HEK293 (cell line): Measurements from ENCODE around the gene ADAMTSL3.

Experiments used
- ELK4 ChIP-seq: IDR thresholded peaks from 2 replicates; pipeline ENCODE4 v1.6.1; 2011; ENCODE audit warnings: mild to moderate bottlenecking, low read depth, low read length, borderline replicate concordance
- GFI1B ChIP-seq: fragments of 450-650 bp; formaldehyde crosslinking; IDR thresholded peaks from 2 replicates; pipeline ENCODE4 v1.5.1; 2016; ENCODE audit warnings: missing biosample characterization, missing genetic modification characterization
- GLI2 ChIP-seq: fragments of 450-650 bp; formaldehyde crosslinking; IDR thresholded peaks from 2 replicates; pipeline ENCODE4; 2017; ENCODE audit warnings: missing biosample characterization, missing genetic modification characterization, low read depth, borderline replicate concordance
- HOXA7 ChIP-seq: sonication (generic); formaldehyde crosslinking; IDR thresholded peaks from 2 replicates; pipeline ENCODE4 v1.8.1; 2022; ENCODE audit warnings: missing genetic modification reagents, borderline replicate concordance
- KLF7 ChIP-seq: fragments of 450-650 bp; formaldehyde crosslinking; IDR thresholded peaks from 2 replicates; pipeline ENCODE4 v1.5.1; 2016; ENCODE audit warnings: missing biosample characterization, missing genetic modification characterization, borderline replicate concordance
- KLF8 ChIP-seq: fragments of 450-650 bp; formaldehyde crosslinking; IDR thresholded peaks from 2 replicates; pipeline ENCODE4 v1.5.1; 2016; ENCODE audit warnings: missing biosample characterization, missing genetic modification characterization
- SALL2 ChIP-seq: fragments of 450-650 bp; formaldehyde crosslinking; IDR thresholded peaks from 2 replicates; pipeline ENCODE4 v1.5.0; 2017; ENCODE audit warnings: missing biosample characterization, mild to moderate bottlenecking, missing genetic modification characterization, borderline replicate concordance
- SP7 ChIP-seq: fragments of 450-650 bp; formaldehyde crosslinking; IDR thresholded peaks from 2 replicates; pipeline ENCODE4 v1.5.1; 2016; ENCODE audit warnings: missing biosample characterization, missing genetic modification characterization
- TRIM28 ChIP-seq: IDR thresholded peaks from 2 replicates; pipeline ENCODE4 v1.6.1; 2011; ENCODE audit warnings: low read length, control low read depth, borderline replicate concordance
- YY2 ChIP-seq: fragments of 450-650 bp; formaldehyde crosslinking; IDR thresholded peaks from 2 replicates; pipeline ENCODE4 v1.5.1; 2016; ENCODE audit warnings: missing biosample characterization, missing genetic modification characterization
- ZBTB20 ChIP-seq: fragments of 450-650 bp; formaldehyde crosslinking; IDR thresholded peaks from 2 replicates; pipeline ENCODE4 v1.5.1; 2016; ENCODE audit warnings: missing biosample characterization, missing genetic modification characterization
- ZBTB49 ChIP-seq: fragments of 450-650 bp; formaldehyde crosslinking; IDR thresholded peaks from 2 replicates; pipeline ENCODE4 v1.5.1; 2016; ENCODE audit warnings: missing biosample characterization, missing genetic modification characterization, low read depth
- ZNF121 ChIP-seq: fragments of 450-650 bp; formaldehyde crosslinking; IDR thresholded peaks from 2 replicates; pipeline ENCODE4 v1.5.1; 2016; ENCODE audit warnings: missing biosample characterization, missing genetic modification characterization
- ZNF140 ChIP-seq: fragments of 450-650 bp; formaldehyde crosslinking; IDR thresholded peaks from 2 replicates; pipeline ENCODE4 v1.5.1; 2016; ENCODE audit warnings: missing biosample characterization, missing genetic modification characterization
- ZNF174 ChIP-seq: fragments of 450-650 bp; formaldehyde crosslinking; IDR thresholded peaks from 2 replicates; pipeline ENCODE4 v1.5.0; 2017; ENCODE audit warnings: missing biosample characterization, mild to moderate bottlenecking, missing genetic modification characterization
- ZNF248 ChIP-seq: fragments of 450-650 bp; formaldehyde crosslinking; IDR thresholded peaks from 2 replicates; pipeline ENCODE4 v1.5.1; 2017; ENCODE audit warnings: missing biosample characterization, missing genetic modification characterization
- ZNF335 ChIP-seq: fragments of 450-650 bp; formaldehyde crosslinking; conservative IDR thresholded peaks from 2 replicates; pipeline ENCODE4 v1.5.1; 2016; ENCODE audit warnings: missing biosample characterization, missing genetic modification characterization
- ZNF521 ChIP-seq: fragments of 450-650 bp; formaldehyde crosslinking; IDR thresholded peaks from 2 replicates; pipeline ENCODE4 v1.5.1; 2017; ENCODE audit warnings: missing biosample characterization, mild to moderate bottlenecking, missing genetic modification characterization
- ZNF626 ChIP-seq: fragments of 450-650 bp; sonication (Bioruptor Pico); formaldehyde crosslinking; IDR thresholded peaks from 2 replicates; pipeline ENCODE4 v1.5.1; 2018; ENCODE audit warnings: missing biosample characterization, missing genetic modification characterization, inconsistent platforms
- ZNF645 ChIP-seq: fragments of 450-650 bp; formaldehyde crosslinking; IDR thresholded peaks from 2 replicates; pipeline ENCODE4; 2016; ENCODE audit warnings: missing biosample characterization, missing genetic modification characterization
- ZSCAN23 ChIP-seq: fragments of 450-650 bp; formaldehyde crosslinking; IDR thresholded peaks from 2 replicates; pipeline ENCODE4 v1.5.1; 2016; ENCODE audit warnings: missing biosample characterization, missing genetic modification characterization
- TF ChIP-seq, protein P1 (sequence below): fragments of 450-650 bp; formaldehyde crosslinking; IDR thresholded peaks from 2 replicates; pipeline ENCODE4 v1.5.0; 2017; ENCODE audit warnings: missing biosample characterization, missing genetic modification characterization, borderline replicate concordance
- TF ChIP-seq, protein P2 (sequence below): fragments of 450-650 bp; formaldehyde crosslinking; IDR thresholded peaks from 2 replicates; pipeline ENCODE4 v1.5.1; 2016; ENCODE audit warnings: missing biosample characterization, missing genetic modification characterization
- TF ChIP-seq, protein P3 (sequence below): fragments of 450-650 bp; formaldehyde crosslinking; IDR thresholded peaks from 2 replicates; pipeline ENCODE4 v1.5.1; 2017; ENCODE audit warnings: missing biosample characterization, missing genetic modification characterization

The ADAMTSL3 gene

DNA sequence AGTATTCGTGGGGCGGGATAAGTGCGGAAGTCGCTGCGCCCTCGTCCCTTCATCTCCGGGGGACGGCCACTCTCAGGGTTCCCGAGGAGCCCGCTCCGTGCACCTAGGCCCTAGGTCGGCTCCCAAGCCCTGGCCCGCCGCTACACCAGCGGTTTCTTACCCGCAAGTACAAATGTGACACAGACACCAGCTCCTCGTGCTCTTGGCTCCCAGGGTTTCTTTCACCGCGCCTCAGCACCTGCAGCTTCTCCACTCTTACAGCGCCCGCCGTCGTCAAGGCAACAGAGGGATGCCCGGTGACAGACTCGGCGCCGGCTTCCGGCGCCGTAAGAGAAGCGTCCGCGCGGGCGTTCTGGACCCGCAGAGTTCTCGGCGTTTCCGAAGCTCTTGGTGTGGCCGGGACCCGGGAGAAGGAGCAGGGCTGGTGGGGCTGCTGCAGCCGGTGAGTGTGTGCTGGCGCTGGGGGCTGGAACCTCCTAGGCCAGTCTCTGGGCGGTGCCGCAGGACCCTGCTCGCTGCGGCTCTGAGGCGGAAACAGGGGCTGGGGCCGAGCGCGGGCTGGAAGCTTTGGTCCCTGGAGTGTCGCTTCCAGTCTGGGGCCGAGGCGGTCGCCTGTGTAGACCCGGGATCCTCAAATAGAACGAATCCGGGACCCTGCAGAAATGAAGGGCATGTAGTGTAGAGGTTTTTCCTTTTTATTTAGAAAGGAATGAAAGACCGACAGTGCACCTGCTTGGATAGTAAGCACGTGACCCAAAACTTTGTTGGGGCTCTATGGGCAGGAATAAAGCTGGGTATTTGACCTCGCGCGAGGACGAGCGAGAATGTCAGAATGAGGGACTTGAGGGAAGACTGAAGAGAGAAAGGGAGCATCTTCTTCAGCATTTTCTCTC lies 426.2 kb downstream of the ADAMTSL3 start (continued):
- TF ChIP-seq YY2 (tag by site-specific recombination) (no peak), ZNF140 (tag by site-specific recombination) (no peak), HOXA7 (CRISPR knock-in tag) (no peak), ZNF645 (tag by site-specific recombination) (no peak), ZNF626 (no peak), KLF8 (tag by site-specific recombination) (peak; percentile 55; the same call in 1 of the 2 replicates), ZNF521 (no peak), ZNF174 (tag by site-specific recombination) (no peak), ZNF248 (no peak), SALL2 (tag by site-specific recombination) (no peak), ZBTB49 (tag by site-specific recombination) (no peak), ZNF335 (peak; percentile 84), KLF7 (no peak), TRIM28 (no peak), GLI2 (tag by site-specific recombination) (no peak), ZSCAN23 (tag by site-specific recombination) (no peak), ZNF121 (tag by site-specific recombination) (no peak), ELK4 (no peak), SP7 (0 out of 2 replicates have a peak, but pooled peaks have one; percentile 13), GFI1B (tag by site-specific recombination) (no peak), ZBTB20 (tag by site-specific recombination) (peak; percentile 78)
- TF ChIP-seq, protein P1, sequence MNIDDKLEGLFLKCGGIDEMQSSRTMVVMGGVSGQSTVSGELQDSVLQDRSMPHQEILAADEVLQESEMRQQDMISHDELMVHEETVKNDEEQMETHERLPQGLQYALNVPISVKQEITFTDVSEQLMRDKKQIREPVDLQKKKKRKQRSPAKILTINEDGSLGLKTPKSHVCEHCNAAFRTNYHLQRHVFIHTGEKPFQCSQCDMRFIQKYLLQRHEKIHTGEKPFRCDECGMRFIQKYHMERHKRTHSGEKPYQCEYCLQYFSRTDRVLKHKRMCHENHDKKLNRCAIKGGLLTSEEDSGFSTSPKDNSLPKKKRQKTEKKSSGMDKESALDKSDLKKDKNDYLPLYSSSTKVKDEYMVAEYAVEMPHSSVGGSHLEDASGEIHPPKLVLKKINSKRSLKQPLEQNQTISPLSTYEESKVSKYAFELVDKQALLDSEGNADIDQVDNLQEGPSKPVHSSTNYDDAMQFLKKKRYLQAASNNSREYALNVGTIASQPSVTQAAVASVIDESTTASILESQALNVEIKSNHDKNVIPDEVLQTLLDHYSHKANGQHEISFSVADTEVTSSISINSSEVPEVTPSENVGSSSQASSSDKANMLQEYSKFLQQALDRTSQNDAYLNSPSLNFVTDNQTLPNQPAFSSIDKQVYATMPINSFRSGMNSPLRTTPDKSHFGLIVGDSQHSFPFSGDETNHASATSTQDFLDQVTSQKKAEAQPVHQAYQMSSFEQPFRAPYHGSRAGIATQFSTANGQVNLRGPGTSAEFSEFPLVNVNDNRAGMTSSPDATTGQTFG (tag by site-specific recombination) = no peak
- TF ChIP-seq, protein P2, sequence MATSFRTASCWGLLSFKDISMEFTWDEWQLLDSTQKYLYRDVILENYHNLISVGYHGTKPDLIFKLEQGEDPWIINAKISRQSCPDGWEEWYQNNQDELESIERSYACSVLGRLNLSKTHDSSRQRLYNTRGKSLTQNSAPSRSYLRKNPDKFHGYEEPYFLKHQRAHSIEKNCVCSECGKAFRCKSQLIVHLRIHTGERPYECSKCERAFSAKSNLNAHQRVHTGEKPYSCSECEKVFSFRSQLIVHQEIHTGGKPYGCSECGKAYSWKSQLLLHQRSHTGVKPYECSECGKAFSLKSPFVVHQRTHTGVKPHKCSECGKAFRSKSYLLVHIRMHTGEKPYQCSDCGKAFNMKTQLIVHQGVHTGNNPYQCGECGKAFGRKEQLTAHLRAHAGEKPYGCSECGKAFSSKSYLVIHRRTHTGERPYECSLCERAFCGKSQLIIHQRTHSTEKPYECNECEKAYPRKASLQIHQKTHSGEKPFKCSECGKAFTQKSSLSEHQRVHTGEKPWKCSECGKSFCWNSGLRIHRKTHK (tag by site-specific recombination) = no peak
- TF ChIP-seq, protein P3, sequence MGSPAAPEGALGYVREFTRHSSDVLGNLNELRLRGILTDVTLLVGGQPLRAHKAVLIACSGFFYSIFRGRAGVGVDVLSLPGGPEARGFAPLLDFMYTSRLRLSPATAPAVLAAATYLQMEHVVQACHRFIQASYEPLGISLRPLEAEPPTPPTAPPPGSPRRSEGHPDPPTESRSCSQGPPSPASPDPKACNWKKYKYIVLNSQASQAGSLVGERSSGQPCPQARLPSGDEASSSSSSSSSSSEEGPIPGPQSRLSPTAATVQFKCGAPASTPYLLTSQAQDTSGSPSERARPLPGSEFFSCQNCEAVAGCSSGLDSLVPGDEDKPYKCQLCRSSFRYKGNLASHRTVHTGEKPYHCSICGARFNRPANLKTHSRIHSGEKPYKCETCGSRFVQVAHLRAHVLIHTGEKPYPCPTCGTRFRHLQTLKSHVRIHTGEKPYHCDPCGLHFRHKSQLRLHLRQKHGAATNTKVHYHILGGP (tag by site-specific recombination) = no peak
